H9 (cell line): ENCODE measurements around the gene KRT78. TPM values are rescaled to one million over a fixed set of nuclear protein-coding genes. Genes with fewer than 3 reads are reported as not detected.

Source experiments
- DNase-seq: peaks from one replicate; pipeline ENCODE4 v3.0.0-alpha.2; 2017
- H2AFZ ChIP-seq: one replicate; pipeline ENCODE4 v1.6.1; 2013; ENCODE audit warnings: mild to moderate bottlenecking, low read length, control low read depth, moderate library complexity
- H2AK5ac ChIP-seq: 2 replicates; pipeline ENCODE4 v1.6.1; 2013; ENCODE audit warnings: low read length, control low read depth, mixed read lengths; ENCODE audit not compliant: insufficient read length
- H2BK120ac ChIP-seq: one replicate; pipeline ENCODE4 v1.6.1; 2013; ENCODE audit warnings: low read depth, mild to moderate bottlenecking, low read length, control low read depth, inconsistent platforms; ENCODE audit not compliant: poor library complexity, severe bottlenecking
- H2BK12ac ChIP-seq: 2 replicates; pipeline ENCODE4 v1.6.1; 2013; ENCODE audit warnings: low read length, control low read depth, mixed read lengths, low read depth; ENCODE audit not compliant: insufficient read length
- H2BK15ac ChIP-seq: 2 replicates; pipeline ENCODE4 v1.6.1; 2013; ENCODE audit warnings: low read depth, low read length, control low read depth
- H2BK20ac ChIP-seq: one replicate; pipeline ENCODE4 v1.6.1; 2013; ENCODE audit warnings: low read depth, mild to moderate bottlenecking, low read length, control low read depth, inconsistent platforms; ENCODE audit not compliant: poor library complexity, severe bottlenecking
- H2BK5ac ChIP-seq: 2 replicates; pipeline ENCODE4 v1.6.1; 2013; ENCODE audit warnings: low read length, control low read depth, mixed read lengths; ENCODE audit not compliant: insufficient read length
- H3K14ac ChIP-seq: 2 replicates; pipeline ENCODE4 v1.6.1; 2013; ENCODE audit warnings: low read length, control low read depth; ENCODE audit not compliant: insufficient read depth
- H3K18ac ChIP-seq: 2 replicates; pipeline ENCODE4 v1.6.1; 2013; ENCODE audit warnings: low read depth, mild to moderate bottlenecking, mixed read lengths, low read length, control low read depth; ENCODE audit not compliant: insufficient read length
- H3K23ac ChIP-seq: 2 replicates; pipeline ENCODE4 v1.6.1; 2013; ENCODE audit warnings: low read length, control low read depth, mixed read lengths, low read depth; ENCODE audit not compliant: insufficient read length
- H3K23me2 ChIP-seq: 2 replicates; pipeline ENCODE4 v1.6.1; 2013; ENCODE audit warnings: low read depth, mild to moderate bottlenecking, mixed read lengths, low read length, control low read depth; ENCODE audit not compliant: insufficient read length, poor library complexity, severe bottlenecking
- H3K27ac ChIP-seq: 2 replicates; pipeline ENCODE4 v1.5.1; 2013; ENCODE audit warnings: low read length, control low read depth, mixed read lengths, low read depth; ENCODE audit not compliant: insufficient read length
- H3K27me3 ChIP-seq: 2 replicates; pipeline ENCODE4 v1.6.1; 2013; ENCODE audit warnings: low read length, control low read depth, inconsistent platforms; ENCODE audit not compliant: insufficient read depth
- H3K4ac ChIP-seq: 2 replicates; pipeline ENCODE4 v1.6.1; 2013; ENCODE audit warnings: low read depth, mild to moderate bottlenecking, control low read depth, inconsistent platforms, low read length, moderate library complexity
- H3K4me1 ChIP-seq: 2 replicates; pipeline ENCODE4 v1.6.1; 2013; ENCODE audit warnings: low read length, control low read depth, inconsistent platforms; ENCODE audit not compliant: insufficient read depth
- H3K4me2 ChIP-seq: 2 replicates; pipeline ENCODE4 v1.6.1; 2013; ENCODE audit warnings: low read length, control low read depth, mixed read lengths; ENCODE audit not compliant: insufficient read length, insufficient read depth
- H3K56ac ChIP-seq: 2 replicates; pipeline ENCODE4 v1.6.1; 2013; ENCODE audit warnings: low read depth, mild to moderate bottlenecking, mixed read lengths, low read length, control low read depth; ENCODE audit not compliant: insufficient read length
- H3K79me1 ChIP-seq: 2 replicates; pipeline ENCODE4 v1.6.1; 2013; ENCODE audit warnings: low read depth, mild to moderate bottlenecking, moderate library complexity, low read length, control low read depth, inconsistent platforms; ENCODE audit not compliant: insufficient read depth, poor library complexity, severe bottlenecking
- H3K79me2 ChIP-seq: 2 replicates; pipeline ENCODE4 v1.6.1; 2013; ENCODE audit warnings: low read length, control low read depth, inconsistent platforms; ENCODE audit not compliant: insufficient read depth
- H3K9ac ChIP-seq: 2 replicates; pipeline ENCODE4 v1.6.1; 2013; ENCODE audit warnings: low read length, control low read depth, mixed read lengths; ENCODE audit not compliant: insufficient read length; ENCODE audit errors: extremely low read depth
- H3K9me3 ChIP-seq: one replicate; pipeline ENCODE4 v1.6.1; 2013; ENCODE audit warnings: low read depth, low read length, inconsistent platforms; ENCODE audit not compliant: control insufficient read depth
- H3T11ph ChIP-seq: one replicate; pipeline ENCODE4 v1.6.1; 2013; ENCODE audit warnings: mild to moderate bottlenecking, low read length, control low read depth, inconsistent platforms
- H4K20me1 ChIP-seq: one replicate; pipeline ENCODE4 v1.6.1; 2013; ENCODE audit not compliant: control insufficient read depth, insufficient read length, insufficient read depth
- H4K5ac ChIP-seq: 2 replicates; pipeline ENCODE4 v1.6.1; 2013; ENCODE audit warnings: low read depth, mild to moderate bottlenecking, mixed read lengths, low read length, control low read depth; ENCODE audit not compliant: insufficient read length
- H4K8ac ChIP-seq: replicated peaks from 2 replicates; pipeline ENCODE4 v1.6.1; 2013; ENCODE audit warnings: low read length, control low read depth, mixed read lengths, low read depth; ENCODE audit not compliant: insufficient read length
- H4K91ac ChIP-seq: 2 replicates; pipeline ENCODE4 v1.6.1; 2013; ENCODE audit warnings: low read depth, mild to moderate bottlenecking, moderate library complexity, mixed read lengths, low read length, control low read depth; ENCODE audit not compliant: insufficient read length
- H3K27ac Mint-ChIP-seq, 3 experiments: 2 replicates in 2 of 3; 3 replicates in 1 of 3; pipeline ENCODE4 v1.8.0; 2020 to 2021; ENCODE audit warnings: mixed read lengths in 3 of 3, mild to moderate bottlenecking in 1 of 3, moderate library complexity in 1 of 3
- H3K27me3 Mint-ChIP-seq: 2 replicates; pipeline ENCODE4 v1.8.0; 2021; ENCODE audit warnings: low read depth, mild to moderate bottlenecking, moderate library complexity, mixed read lengths
- H3K36me3 Mint-ChIP-seq, 3 experiments: 2 replicates in 2 of 3; 3 replicates in 1 of 3; pipeline ENCODE4 v1.8.0; 2020 to 2021; ENCODE audit warnings: low read depth in 3 of 3, mixed read lengths in 3 of 3; ENCODE audit not compliant: insufficient read depth in 1 of 3
- H3K4me1 Mint-ChIP-seq, 2 experiments: 2 replicates each; pipeline ENCODE4 v1.8.0; 2020; ENCODE audit warnings: mixed read lengths in 2 of 2
- H3K4me3 Mint-ChIP-seq, 2 experiments: 2 replicates in 1 of 2; 3 replicates in 1 of 2; pipeline ENCODE4 v1.8.0; 2020 to 2021; ENCODE audit warnings: mild to moderate bottlenecking in 2 of 2, mixed read lengths in 2 of 2, moderate library complexity in 1 of 2
- H3K9me3 Mint-ChIP-seq, 2 experiments: 2 replicates in 1 of 2; 3 replicates in 1 of 2; pipeline ENCODE4 v1.8.0; 2020; ENCODE audit warnings: mild to moderate bottlenecking in 2 of 2, mixed read lengths in 2 of 2, moderate library complexity in 1 of 2
- CTCF ChIP-seq: fragments of 200-600 bp; sonication (generic); conservative IDR thresholded peaks from 3 replicates; pipeline ENCODE4 v1.8.0; 2021; ENCODE audit warnings: antibody characterized with exemption, mild to moderate bottlenecking
- WGBS: extraction: QIAGEN DNeasy Blood & Tissue Kit; methylation state at CpG from one replicate; pipeline ENCODE4 v1.1.7; 2013; ENCODE audit warnings: missing lambda C conversion rate, low lambda C conversion rate, mixed read lengths; ENCODE audit not compliant: insufficient read length; ENCODE audit errors: extremely low coverage; 5-methylcytosine and 5-hydroxymethylcytosine counted together
- total RNA-seq: library from RNA; stranded (reverse); gene quantifications from 2 replicates; pipeline ENCODE4 v1.2.1, GENCODE V29; 2021

Gene KRT78
- total RNA-seq, 1 experiment from 2014 or later, result not detected

DNA sequence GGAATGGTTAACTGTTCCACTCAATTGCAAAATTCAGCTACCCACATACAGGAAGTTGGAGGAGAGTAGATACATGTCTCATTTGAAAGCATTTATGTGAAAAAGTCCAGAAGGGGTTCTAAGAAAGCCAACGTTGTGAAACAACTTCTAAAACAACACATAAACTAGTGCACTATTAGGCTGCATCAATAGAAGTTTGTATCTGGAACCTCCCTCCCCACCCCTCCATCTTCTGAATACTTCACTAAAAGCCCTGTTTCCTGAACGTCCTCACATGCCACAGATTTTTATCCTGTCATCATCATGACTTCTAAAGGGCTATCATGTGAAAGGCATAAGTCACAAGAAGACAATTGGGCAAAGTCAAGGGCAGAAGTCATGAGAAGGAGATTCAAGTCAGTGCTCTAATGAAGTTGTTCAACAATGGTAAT lies 20.2 kb downstream of the KRT78 start:
- Histone ChIP-seq H3K23me2 (no peaks in the 10 kb centered on the region), H3K18ac (no peak overlapping the region), H3K14ac (no peak overlapping the region), H3K4me1 (peaks cover 5% of the 10 kb centered on the region; the same call in 1 of the 2 replicates), H2BK120ac (no peak overlapping the region), H2BK15ac (no peak overlapping the region), H3K9me3 (no peaks in the 10 kb centered on the region), H2BK12ac (no peak overlapping the region), H4K91ac (no peak overlapping the region), H2BK5ac (no peak overlapping the region), H3K79me2 (no peaks in the 10 kb centered on the region), H3K4ac (no peak overlapping the region), H3T11ph (no peak overlapping the region), H3K79me1 (no peaks in the 10 kb centered on the region), H2BK20ac (no peak overlapping the region), H3K56ac (no peak overlapping the region), H3K9ac (no peak overlapping the region), H2AK5ac (no peak overlapping the region), H3K27ac (no peak overlapping the region), H2AFZ (no peak overlapping the region), H4K8ac (no peak overlapping the region), H3K27me3 (no peaks in the 10 kb centered on the region), H3K4me2 (no peak overlapping the region), H3K23ac (no peak overlapping the region), H4K20me1 (no peaks in the 10 kb centered on the region), H4K5ac (no peak overlapping the region)
- H3K4me3 Mint-ChIP-seq, result no peak overlapping the region
- no peak for DNase-seq
- H3K36me3 Mint-ChIP-seq, result no peaks in the 10 kb centered on the region
- H3K4me1 Mint-ChIP-seq, result peaks cover 5 to 7% of the 10 kb centered on the region in 2 experiments; a peak in 3 of 4 replicates
- H3K9me3 Mint-ChIP-seq, result no peaks in the 10 kb centered on the region
- no peak overlapping the region for H3K27ac Mint-ChIP-seq
- H3K27me3 Mint-ChIP-seq, result peaks cover 2% of the 10 kb centered on the region
- no CpG with 5 or more reads among the region's 2 CpGs for WGBS
- TF ChIP-seq CTCF, result no peak
